Mucosa of rectum (tissue), 2 donors: ENCODE measurements around the gene PRKACA.

ENCODE experiments used
- H3K27ac ChIP-seq, 2 donors: one replicate each; pipeline ENCODE4 v1.7.0; 2013; ENCODE audit warnings: inconsistent platforms in 2 of 2, low read depth in 2 of 2, low read length in 2 of 2
- H3K27me3 ChIP-seq, 2 donors: one replicate each; pipeline ENCODE4 v1.7.0; 2013; ENCODE audit warnings: low read length in 2 of 2; ENCODE audit not compliant: control insufficient read depth in 2 of 2, insufficient read depth in 2 of 2
- H3K36me3 ChIP-seq, 2 donors: one replicate each; pipeline ENCODE4 v1.7.0; 2013; ENCODE audit warnings: low read length in 2 of 2; ENCODE audit not compliant: control insufficient read depth in 2 of 2, insufficient read depth in 2 of 2
- H3K4me1 ChIP-seq, 2 donors: one replicate each; pipeline ENCODE4 v1.7.0; 2013; ENCODE audit warnings: low read length in 2 of 2, mild to moderate bottlenecking in 1 of 2; ENCODE audit not compliant: control insufficient read depth in 2 of 2, insufficient read depth in 2 of 2
- H3K4me3 ChIP-seq, 2 donors: one replicate each; pipeline ENCODE4 v1.7.0; 2013; ENCODE audit warnings: low read length in 2 of 2
- H3K9ac ChIP-seq, 2 donors: one replicate each; pipeline ENCODE4 v1.7.0; 2013; ENCODE audit warnings: low read length in 2 of 2, low read depth in 1 of 2, mild to moderate bottlenecking in 1 of 2
- H3K9me3 ChIP-seq, 2 donors: one replicate each; pipeline ENCODE4 v1.7.0; 2013; ENCODE audit warnings: low read length in 2 of 2; ENCODE audit not compliant: control insufficient read depth in 2 of 2
- donor health status: healthy.
- donor health status: Normal muscosa, but diverticular disease.

Gene PRKACA

GRCh38 chr19:14135985-14136508 is 18.5 kb upstream of the PRKACA start:
- H3K27me3 ChIP-seq, result no peaks in the 10 kb centered on the region
- peak overlapping the region; percentile 48 to 58 for H3K27ac ChIP-seq

DNA sequence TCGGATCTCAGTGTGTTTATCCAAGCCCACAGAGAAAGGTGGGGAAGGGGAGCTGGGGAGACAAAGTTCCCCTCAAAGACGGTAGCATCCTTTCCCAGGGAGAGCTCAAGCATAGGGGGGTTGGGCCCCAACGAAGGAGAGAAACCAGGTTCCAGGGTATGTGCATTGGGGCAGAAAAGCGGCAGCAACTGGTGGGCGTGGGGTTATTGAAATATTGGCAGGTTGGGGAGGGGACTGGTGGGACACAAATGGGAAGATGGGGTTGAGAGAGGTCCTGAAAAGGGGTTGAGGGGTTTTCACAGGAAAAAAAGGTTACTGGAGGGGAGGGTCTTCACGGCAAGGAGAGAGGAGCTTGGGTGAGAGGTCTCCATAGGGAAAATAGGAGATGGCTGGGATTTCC is 17.8 kb upstream of the PRKACA start:
- no peak overlapping the region for H3K27ac ChIP-seq
- peak overlapping the region in 1 of 2 donors; percentile 52 for H3K9ac ChIP-seq
- no peaks in the 10 kb centered on the region for H3K9me3 ChIP-seq
- peak overlapping the region; percentile 1 to 75 for H3K4me3 ChIP-seq
- H3K4me1 ChIP-seq, result peaks cover 0 to 10% of the 10 kb centered on the region in 2 donors
- H3K36me3 ChIP-seq, result no peaks in the 10 kb centered on the region
- no peaks in the 10 kb centered on the region for H3K27me3 ChIP-seq

More at GRCh38 chr19:14135985-14136508, 18.5 kb upstream of the PRKACA start:
- Histone ChIP-seq H3K9ac (peak overlapping the region in 1 of 2 donors; percentile 67), H3K4me3 (peak overlapping the region; percentile 75 to 81), H3K9me3 (no peaks in the 10 kb centered on the region), H3K36me3 (no peaks in the 10 kb centered on the region), H3K4me1 (peaks cover 0 to 10% of the 10 kb centered on the region in 2 donors)

DNA sequence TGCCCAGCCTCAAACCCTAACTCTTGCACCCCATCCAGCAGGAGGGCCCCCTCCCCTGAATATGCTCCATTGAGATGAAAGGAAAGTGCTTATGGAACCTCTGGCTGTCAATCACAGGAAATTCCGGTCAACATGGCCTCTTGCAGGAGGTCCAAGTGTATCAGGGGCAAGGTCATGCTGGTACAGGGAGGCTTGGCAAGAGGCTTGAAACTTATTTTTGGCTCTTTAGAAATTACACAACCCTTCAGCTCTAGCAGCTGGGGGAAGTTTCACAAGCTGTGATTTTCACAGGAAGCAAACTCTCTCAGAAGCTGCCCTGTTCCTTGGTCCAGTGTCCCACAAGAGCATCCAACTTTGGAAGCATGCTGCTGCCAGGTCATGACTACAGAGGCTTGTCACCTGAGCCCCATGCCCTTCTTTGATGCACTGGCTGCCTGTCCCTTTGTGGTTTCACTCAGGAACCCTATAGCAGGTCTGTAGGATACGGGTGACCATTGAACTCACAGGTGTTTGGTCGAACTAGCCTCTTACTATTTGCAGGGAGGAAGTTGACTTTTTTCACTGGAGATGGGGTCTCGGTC is 10.5 kb upstream of the PRKACA start:
- H3K4me3 ChIP-seq, result no peak overlapping the region
- no peaks in the 10 kb centered on the region for H3K27me3 ChIP-seq
- no peak overlapping the region for H3K9ac ChIP-seq
- H3K36me3 ChIP-seq, result peaks cover 0 to 7% of the 10 kb centered on the region in 2 donors
- H3K4me1 ChIP-seq, result peaks cover 0 to 2% of the 10 kb centered on the region in 2 donors
- H3K9me3 ChIP-seq, result no peaks in the 10 kb centered on the region
- no peak overlapping the region for H3K27ac ChIP-seq

GRCh38 chr19:14127176-14127575 is 9.6 kb upstream of the PRKACA start:
- Histone ChIP-seq H3K27ac (no peak overlapping the region), H3K9ac (no peak overlapping the region), H3K4me1 (peaks cover 0 to 2% of the 10 kb centered on the region in 2 donors), H3K9me3 (no peaks in the 10 kb centered on the region), H3K36me3 (peaks cover 0 to 7% of the 10 kb centered on the region in 2 donors), H3K4me3 (no peak overlapping the region), H3K27me3 (no peaks in the 10 kb centered on the region)

DNA sequence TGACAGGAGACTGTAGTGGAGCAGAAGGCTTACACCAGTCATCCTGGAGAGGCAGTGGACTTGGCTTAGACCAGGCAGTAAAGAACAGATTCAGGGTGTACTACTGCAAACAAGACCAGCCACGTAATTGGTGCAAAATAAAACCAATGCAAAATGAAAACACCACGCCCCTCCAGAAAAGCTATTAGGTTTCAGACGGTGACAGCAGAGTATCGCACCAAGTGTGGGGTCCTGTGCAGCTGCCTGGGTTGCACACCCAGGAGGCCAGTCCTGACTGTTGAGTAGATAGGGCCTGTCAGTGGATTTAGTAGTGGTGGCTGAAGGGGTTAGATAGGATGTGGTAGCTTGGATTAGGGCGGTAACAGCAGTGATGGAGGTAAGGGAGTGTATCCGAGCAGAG is 5.4 kb upstream of the PRKACA start:
- Histone ChIP-seq H3K9ac (no peak overlapping the region), H3K4me1 (peaks cover 10 to 12% of the 10 kb centered on the region in 2 donors), H3K36me3 (peaks cover 0 to 7% of the 10 kb centered on the region in 2 donors), H3K27ac (no peak overlapping the region), H3K4me3 (no peak overlapping the region), H3K9me3 (no peaks in the 10 kb centered on the region), H3K27me3 (no peaks in the 10 kb centered on the region)

- H3K36me3 ChIP-seq, result peaks cover 0 to 3% of the 10 kb centered on the region in 2 donors
- H3K9me3 ChIP-seq, result no peaks in the 10 kb centered on the region
- no peaks in the 10 kb centered on the region for H3K27me3 ChIP-seq
- peaks cover 18 to 25% of the 10 kb centered on the region in 2 donors for H3K4me1 ChIP-seq
- no peak overlapping the region for H3K27ac ChIP-seq
- H3K4me3 ChIP-seq, result no peak overlapping the region
- no peak overlapping the region for H3K9ac ChIP-seq
Measured at GRCh38 chr19:14120497-14120780, 2.9 kb upstream of the PRKACA start.

DNA sequence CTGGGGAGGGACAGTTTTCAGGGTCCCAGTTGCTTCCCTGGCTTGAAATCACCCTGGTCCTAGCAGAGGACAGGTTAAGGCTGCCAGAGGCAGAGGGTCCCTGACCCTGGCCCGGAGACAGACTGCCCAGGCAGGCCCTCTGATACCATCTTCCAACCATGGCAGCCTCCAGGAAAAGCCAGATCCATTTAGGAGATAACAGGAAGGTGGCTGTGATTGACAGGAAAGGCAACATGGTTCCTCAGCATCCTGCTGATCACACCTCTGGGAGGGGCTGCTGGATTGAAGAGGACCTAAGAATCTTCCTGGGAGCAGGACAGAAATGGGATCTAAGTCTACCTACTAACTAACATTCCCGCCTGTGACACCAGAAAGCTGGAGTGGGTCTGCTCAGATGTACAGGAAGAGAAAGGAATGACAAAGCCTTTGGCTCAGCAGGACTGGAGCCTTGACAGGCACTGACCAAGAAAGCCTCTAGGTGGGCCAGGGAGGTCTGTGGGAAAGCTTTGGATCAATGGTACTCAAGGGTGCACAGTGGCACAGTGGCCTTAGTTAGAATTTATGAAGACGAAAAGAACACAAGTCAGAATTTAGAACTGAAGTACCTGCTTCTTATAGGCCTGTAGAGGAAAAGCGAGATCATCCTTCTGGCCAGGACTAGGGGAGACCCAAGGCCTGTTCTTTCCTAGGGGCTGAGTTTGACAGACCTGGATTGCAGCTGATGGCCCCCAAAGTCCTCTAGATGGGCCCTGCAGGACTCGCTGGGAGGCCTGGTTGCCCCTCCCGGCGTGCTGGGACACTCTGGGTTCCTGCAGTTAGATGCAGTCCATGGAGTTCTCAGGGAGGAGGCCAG is 2.3 kb upstream of the PRKACA start:
- Histone ChIP-seq H3K27me3 (no peaks in the 10 kb centered on the region), H3K36me3 (peaks cover 0 to 3% of the 10 kb centered on the region in 2 donors), H3K4me3 (no peak overlapping the region), H3K9ac (no peak overlapping the region), H3K27ac (peak overlapping the region in 1 of 2 donors; percentile 2), H3K4me1 (peaks cover 18 to 26% of the 10 kb centered on the region in 2 donors), H3K9me3 (no peaks in the 10 kb centered on the region)

DNA sequence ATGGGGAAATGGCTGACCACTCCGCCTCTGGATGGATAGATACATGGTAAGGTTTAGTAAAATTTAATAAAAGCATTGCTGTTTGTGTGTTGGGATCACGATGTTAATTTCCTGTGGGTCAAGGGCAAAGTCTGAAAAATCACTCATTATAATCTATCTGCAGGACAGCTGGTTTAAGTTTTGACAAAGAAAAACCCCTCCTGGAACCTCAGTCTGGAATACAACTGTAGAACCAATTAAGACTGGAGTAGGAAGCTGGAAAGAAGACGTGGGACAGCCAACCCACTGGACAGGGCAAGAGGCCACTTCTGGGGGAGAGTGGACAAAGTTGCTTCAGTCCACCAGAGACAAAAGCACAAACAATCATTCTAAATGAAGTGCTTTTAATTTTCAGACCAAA is 1.6 kb upstream of the PRKACA start:
- Histone ChIP-seq H3K9me3 (no peaks in the 10 kb centered on the region), H3K27me3 (no peaks in the 10 kb centered on the region), H3K9ac (peak overlapping the region; percentile 69 to 80), H3K36me3 (no peaks in the 10 kb centered on the region), H3K4me3 (peak overlapping the region in 1 of 2 donors; percentile 70), H3K4me1 (peaks cover 18 to 26% of the 10 kb centered on the region in 2 donors), H3K27ac (peak overlapping the region; percentile 92 to 95)

DNA sequence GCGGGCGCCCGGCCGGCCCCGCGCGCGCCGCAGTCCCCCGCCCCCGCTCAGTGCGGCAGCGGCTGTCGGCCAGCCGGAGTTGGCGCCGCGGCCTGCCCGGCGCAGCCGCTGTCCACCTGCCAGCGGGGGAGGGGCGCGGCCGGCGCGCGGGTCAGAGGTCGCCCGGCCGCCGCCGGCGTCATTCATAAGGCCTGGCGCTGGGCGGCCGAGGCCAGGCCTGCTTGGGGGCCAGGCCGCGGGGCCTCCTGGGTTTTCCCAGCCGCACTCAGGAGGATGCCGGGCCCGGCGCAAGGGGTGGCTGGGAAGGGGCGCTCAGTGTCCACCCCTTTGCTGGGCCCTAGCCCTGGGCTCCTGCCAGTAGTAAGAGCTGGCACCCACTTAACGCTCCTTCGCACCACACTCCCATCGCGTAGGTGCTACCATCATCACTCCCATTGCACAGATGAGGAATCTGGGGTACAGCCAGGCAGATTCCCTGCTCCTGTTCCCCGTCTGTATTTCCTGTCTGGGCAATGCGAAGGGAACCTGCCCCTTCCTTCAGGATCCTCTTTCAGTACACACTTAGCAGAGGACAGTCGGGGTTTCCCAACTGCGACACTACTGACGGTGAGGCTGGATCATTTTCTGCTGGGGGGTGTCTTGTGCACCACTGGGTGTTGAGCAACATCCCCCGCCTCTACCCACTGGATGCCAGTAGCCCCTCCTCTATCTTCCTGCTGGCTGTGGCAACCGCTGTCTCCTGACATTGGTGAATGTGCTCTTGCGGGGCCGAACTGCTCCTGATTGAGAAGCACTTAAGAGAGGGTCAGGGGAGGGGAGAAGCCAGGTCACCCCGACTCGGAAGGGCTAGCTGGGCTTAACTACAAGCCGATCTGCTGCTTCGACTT is 846 bp upstream of the PRKACA start:
- Histone ChIP-seq H3K4me3 (peak overlapping the region; percentile 65 to 70), H3K27me3 (no peaks in the 10 kb centered on the region), H3K9ac (peak overlapping the region; percentile 69 to 80), H3K4me1 (peaks cover 22 to 31% of the 10 kb centered on the region in 2 donors), H3K36me3 (no peaks in the 10 kb centered on the region), H3K27ac (peak overlapping the region; percentile 92 to 95), H3K9me3 (no peaks in the 10 kb centered on the region)
